HG02943 (cell line): ENCODE measurements around the gene UBA6.
"Not testable (repeated sequence)": the region's sequence is repeated elsewhere in the genome, so short reads cannot be mapped to it uniquely, and the experiment has no call there.

Source experiments
- ATAC-seq: cut with Tn5 transposase; IDR thresholded peaks from one replicate; pipeline ENCODE4 v1.9.1; 2021; ENCODE audit warnings: mild to moderate bottlenecking, low read depth, moderate library complexity; ENCODE audit not compliant: unreplicated experiment

UBA6 gene

GRCh38 chr4:67714955-67715354 lies 14.0 kb upstream of the UBA6 start:
- ATAC-seq: no peak

- ATAC-seq: no peak
Measured at GRCh38 chr4:67714248-67714583, 13.3 kb upstream of the UBA6 start.

DNA sequence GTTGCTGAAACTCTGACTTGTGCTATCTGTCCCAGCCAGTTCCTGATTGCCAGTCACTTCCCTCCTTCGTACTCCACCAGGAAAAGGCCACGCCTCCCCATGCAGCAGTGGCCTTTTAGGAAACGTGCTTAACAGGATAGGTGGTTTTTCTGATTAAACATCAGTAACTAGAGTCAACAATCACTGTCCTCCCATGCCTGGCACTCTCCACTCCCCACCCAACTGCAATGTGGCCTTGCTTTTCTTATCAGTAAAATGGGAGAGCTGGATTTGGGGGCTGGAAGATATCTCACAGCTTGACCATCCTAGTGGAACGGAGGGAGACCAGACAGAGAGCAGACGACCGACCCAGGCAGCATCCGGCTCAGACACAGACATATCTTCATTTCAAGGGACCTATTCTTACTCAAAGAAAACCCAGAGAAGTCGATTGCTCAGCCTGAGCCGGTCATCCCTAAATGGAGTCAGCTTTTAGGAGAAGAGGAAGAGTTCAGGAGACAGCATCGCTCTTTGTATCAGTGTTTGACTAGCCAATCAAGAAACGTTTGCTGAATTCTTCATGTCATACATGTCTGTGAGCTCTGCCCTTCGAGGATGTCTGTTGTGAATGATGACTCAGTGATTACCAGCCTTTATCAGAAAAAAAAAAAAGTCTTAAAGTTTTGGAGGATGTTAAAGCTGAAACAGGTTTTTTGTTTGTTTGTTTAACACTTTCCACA lies 12.7 kb upstream of the UBA6 start:
- no peak for ATAC-seq

GRCh38 chr4:67712650-67713528 lies 11.9 kb upstream of the UBA6 start:
- no peak for ATAC-seq

GRCh38 chr4:67712000-67712625 lies 11.2 kb upstream of the UBA6 start:
- ATAC-seq: no peak

- ATAC-seq: not testable (repeated sequence)
Measured at GRCh38 chr4:67706682-67707081, 5.7 kb upstream of the UBA6 start.

DNA sequence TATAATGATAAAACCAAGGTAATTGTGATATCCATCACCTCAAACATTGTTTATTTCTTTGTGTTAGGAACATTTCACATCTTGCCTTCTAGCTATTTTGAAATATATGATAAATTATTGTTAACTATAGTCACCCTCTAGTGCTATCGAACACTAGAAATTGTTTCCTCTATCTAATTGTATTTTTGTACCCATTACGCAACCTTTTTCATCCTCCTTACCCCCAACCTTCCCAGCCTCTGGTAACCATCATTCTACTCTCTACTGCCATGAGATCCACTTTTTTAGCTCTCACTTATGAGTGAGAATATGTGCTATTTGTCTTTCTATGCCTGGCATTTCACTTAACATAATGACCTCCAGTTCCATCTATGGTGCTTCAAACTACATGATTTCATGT lies 3.9 kb upstream of the UBA6 start:
- no peak for ATAC-seq

GRCh38 chr4:67702166-67702565 lies 1.2 kb upstream of the UBA6 start:
- ATAC-seq: no peak

DNA sequence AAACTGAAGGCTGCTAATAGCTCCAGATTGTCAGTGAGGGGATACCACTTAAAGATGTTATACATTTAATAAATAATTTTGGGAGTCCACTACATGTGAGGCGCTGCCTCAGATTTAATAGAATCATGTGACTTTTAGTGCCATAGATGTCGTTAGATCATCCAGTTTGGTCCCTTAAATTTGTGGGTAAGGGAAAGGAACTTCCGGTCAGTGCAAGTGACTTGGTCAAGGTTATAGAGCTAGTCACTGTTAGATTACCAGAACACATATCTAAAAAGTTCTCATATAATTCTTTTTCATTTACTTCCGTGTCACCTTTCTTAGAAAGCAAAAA lies 529 bp upstream of the UBA6 start:
- ATAC-seq: no peak

- peak; percentile 17 for ATAC-seq
Measured at GRCh38 chr4:67700116-67700737, 728 bp downstream of the UBA6 start.

- ATAC-seq: no peak
Measured at GRCh38 chr4:67699603-67700002, 1.4 kb downstream of the UBA6 start.

DNA sequence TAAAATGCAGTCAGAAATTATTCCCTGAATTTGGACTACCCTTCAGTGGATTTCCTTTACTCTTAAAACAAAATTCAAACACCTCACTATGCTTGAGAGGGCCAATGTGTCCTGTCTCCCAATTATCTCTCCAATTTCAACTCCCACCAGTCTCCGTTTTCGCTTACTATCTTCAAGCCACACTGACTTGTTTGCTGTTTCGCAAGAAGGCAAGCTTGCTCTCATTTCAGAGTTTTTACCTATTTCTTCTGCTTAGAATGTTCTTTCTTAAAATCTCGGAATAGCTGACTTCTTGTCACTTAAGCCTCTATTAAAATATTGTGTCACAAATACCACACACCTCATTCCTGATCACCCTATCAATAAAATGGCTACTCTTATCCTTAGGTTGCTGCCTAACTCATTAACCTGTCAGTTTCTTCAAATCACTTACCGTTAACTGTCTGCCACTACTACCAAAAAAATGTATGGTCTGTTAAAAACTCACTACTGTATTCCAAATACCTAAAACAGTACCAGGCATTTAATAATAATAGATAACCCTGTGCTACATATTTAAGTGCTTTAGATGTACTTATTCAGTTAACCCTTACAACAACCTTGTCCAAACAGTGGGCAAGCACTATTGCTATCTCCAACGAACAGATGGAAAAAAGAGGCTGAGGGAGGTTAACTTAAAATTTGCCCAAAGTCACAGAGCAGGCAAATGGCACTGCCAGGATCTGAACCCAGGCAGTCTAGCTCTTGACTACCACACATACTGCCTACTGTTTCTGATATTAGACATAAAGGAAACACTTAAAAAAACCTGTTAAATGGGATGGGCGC lies 2.9 kb downstream of the UBA6 start:
- no peak for ATAC-seq

DNA sequence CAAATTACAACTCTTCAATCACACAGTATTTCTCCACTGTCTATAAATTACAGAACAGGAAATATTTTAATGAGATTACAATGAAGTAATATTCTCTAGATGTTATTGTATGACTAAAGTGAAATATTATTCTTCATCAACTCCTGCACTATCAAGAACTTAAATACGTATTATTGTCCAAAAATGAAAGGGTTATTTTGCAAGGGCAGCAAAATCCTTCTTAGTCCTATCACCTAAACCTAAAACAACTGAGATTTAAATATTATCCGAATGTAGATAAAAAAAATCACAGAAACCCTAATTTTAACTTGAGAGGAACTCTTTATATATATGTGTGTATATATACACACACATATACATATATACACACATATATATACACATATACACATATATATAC lies 4.9 kb downstream of the UBA6 start:
- no peak for ATAC-seq

- no peak for ATAC-seq
Measured at GRCh38 chr4:67694662-67695061, 6.3 kb downstream of the UBA6 start.

- no peak for ATAC-seq
Measured at GRCh38 chr4:67691328-67691727, 9.6 kb downstream of the UBA6 start.

- ATAC-seq: no peak
Measured at GRCh38 chr4:67687636-67688035, 13.3 kb downstream of the UBA6 start.

DNA sequence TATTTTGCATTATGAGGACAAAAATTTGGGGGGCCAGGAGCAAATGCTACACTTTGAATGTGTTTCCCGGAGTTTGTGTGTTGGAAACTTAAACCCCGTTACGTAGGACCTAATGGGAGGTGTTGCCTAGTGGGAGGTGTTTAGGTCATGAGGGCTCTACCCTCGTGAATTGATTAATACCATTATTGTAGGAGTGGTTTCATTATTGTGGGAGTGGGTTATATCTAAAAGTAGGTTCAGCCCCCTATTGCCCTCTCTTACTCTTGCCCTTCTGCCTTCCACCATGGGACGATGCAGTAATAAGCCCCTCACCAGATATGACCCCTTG lies 15.5 kb downstream of the UBA6 start:
- no peak for ATAC-seq

- ATAC-seq: no peak
Measured at GRCh38 chr4:67684839-67685531, 16.0 kb downstream of the UBA6 start.

- no peak for ATAC-seq
Measured at GRCh38 chr4:67682266-67682665, 18.7 kb downstream of the UBA6 start.
